ENCODE data around the gene HRH1. TPM values are rescaled to one million over a fixed set of nuclear protein-coding genes. Genes with fewer than 3 reads are reported as not detected.

The HRH1 gene
- total RNA-seq, 1 experiment from 2014 or later = 7.0 TPM

GRCh38 chr3:11297126-11297525 is 142.8 kb downstream of the HRH1 start:
- BruUV-seq (replicated peaks) = no TSS peak
- no peak overlapping the region for H3K27ac ChIP-seq (ENCODE audit: low read depth, low read length)
- no peaks in the 10 kb centered on the region for H3K9me2 ChIP-seq (ENCODE audit: insufficient read depth)
- no peaks in the 10 kb centered on the region; the same call in 1 of the 2 replicates for H4K20me1 ChIP-seq (ENCODE audit: insufficient read depth)
- no peak overlapping the region for H3K4me2 ChIP-seq (ENCODE audit: low read length)
- intact Hi-C loops (cut with micrococcal nuclease) = no loop called here
- CTCF ChIA-PET = no interaction called here
- H3K79me2 ChIP-seq (ENCODE audit: insufficient read depth, low read length) = peaks cover 18% of the 10 kb centered on the region
- peaks cover 0 to 11% of the 10 kb centered on the region in 2 experiments; a peak in 3 of 4 replicates for H3K36me3 ChIP-seq (ENCODE audit: control insufficient read depth in 1 of 2, insufficient read depth in 2 of 2, low read length in 2 of 2)
- TF ChIP-seq ZBTB33 (IDR thresholded peaks at IDR 0.05; ENCODE audit: extremely low read depth, insufficient replicate concordance, low read length) (no peak), YY1 (IDR thresholded peaks at IDR 0.05; ENCODE audit: extremely low read depth, insufficient replicate concordance, low read depth, low read length) (no peak), CTCF (IDR thresholded peaks at IDR 0.05 in 2 of 3, conservative IDR thresholded peaks at IDR 0.05 in 1 of 3; ENCODE audit: borderline replicate concordance in 1 of 3, insufficient read depth in 1 of 3, low read depth in 2 of 3, low read length in 2 of 3) (no peak), MAX (IDR thresholded peaks at IDR 0.05) (no peak), RAD21 (IDR thresholded peaks at IDR 0.05; ENCODE audit: low read depth) (no peak), JUND (IDR thresholded peaks at IDR 0.05) (no peak), POLR2A (IDR thresholded peaks at IDR 0.05; ENCODE audit: borderline replicate concordance, extremely low read depth, insufficient read depth, insufficient read length) (no peak), ZFX (IDR thresholded peaks at IDR 0.05) (no peak), ATF3 (IDR thresholded peaks at IDR 0.05) (no peak), POLR2AphosphoS5 (IDR thresholded peaks at IDR 0.05; ENCODE audit: low read depth, low read length) (no peak), SIN3A (IDR thresholded peaks at IDR 0.05; ENCODE audit: low read depth) (no peak), REST (IDR thresholded peaks at IDR 0.05; ENCODE audit: low read depth) (no peak), SP1 (IDR thresholded peaks at IDR 0.05; ENCODE audit: low read depth) (no peak), ZNF274 (IDR thresholded peaks at IDR 0.05; ENCODE audit: low read depth, low read length) (no peak), EZH2 (IDR thresholded peaks at IDR 0.05) (no peak), SRF (IDR thresholded peaks at IDR 0.05; ENCODE audit: low read depth) (no peak), CBX3 (IDR thresholded peaks at IDR 0.05; ENCODE audit: low read depth) (no peak), EGR1 (IDR thresholded peaks at IDR 0.05; ENCODE audit: low read depth) (no peak), EZH2phosphoT487 (IDR thresholded peaks at IDR 0.05; ENCODE audit: borderline replicate concordance) (no peak)
- DNase-seq (ENCODE audit: low read depth, low spot score) (no peak), ATAC-seq (no peak)
- H2AFZ ChIP-seq (ENCODE audit: low read depth, low read length, poor library complexity, severe bottlenecking) = no peak overlapping the region
- H3K27me3 ChIP-seq (ENCODE audit: insufficient read depth, low read length) = no peaks in the 10 kb centered on the region
- no peak overlapping the region for H3K4me3 ChIP-seq (replicated peaks in 1 of 2; ENCODE audit: low read depth in 1 of 2, low read length in 2 of 2)
- no peak overlapping the region for H3K9ac ChIP-seq (ENCODE audit: low read length)
- H3K9me3 ChIP-seq (ENCODE audit: control insufficient read depth in 1 of 2, insufficient read depth in 1 of 2, low read depth in 1 of 2, low read length in 2 of 2) = no peaks in the 10 kb centered on the region
- RAD21 ChIA-PET (ENCODE audit: low non-redundant PET in 1 of 2, low total read pairs in 2 of 2, uncharacterized antibody in 2 of 2, unreplicated experiment in 2 of 2) = no interaction called here
- H3K4me1 ChIP-seq (ENCODE audit: control insufficient read depth in 1 of 2, insufficient read depth in 2 of 2, low read length in 2 of 2) = no peaks in the 10 kb centered on the region
- POLR2A ChIA-PET = no interaction called here

Measured in HCT116 (cell line).